ENCODE results near the gene GDF2.

Gene GDF2

GRCh38 chr10:47371629-47372485, 49.6 kb downstream of the GDF2 start:
- FAIRE-seq = no peak

- no peak for FAIRE-seq
These were observed 50.5 kb downstream of the GDF2 start for GRCh38 chr10:47372726-47373125.

GRCh38 chr10:47374611-47375536, 52.6 kb downstream of the GDF2 start:
- no peak for FAIRE-seq

- no peak for FAIRE-seq
These were observed 54.4 kb downstream of the GDF2 start for GRCh38 chr10:47376522-47377220.
